ENCODE results near the gene TAF11L3.
"Not testable (repeated sequence)": the region's sequence is repeated elsewhere in the genome, so short reads cannot be mapped to it uniquely, and the experiment has no call there.

TAF11L3 gene

DNA sequence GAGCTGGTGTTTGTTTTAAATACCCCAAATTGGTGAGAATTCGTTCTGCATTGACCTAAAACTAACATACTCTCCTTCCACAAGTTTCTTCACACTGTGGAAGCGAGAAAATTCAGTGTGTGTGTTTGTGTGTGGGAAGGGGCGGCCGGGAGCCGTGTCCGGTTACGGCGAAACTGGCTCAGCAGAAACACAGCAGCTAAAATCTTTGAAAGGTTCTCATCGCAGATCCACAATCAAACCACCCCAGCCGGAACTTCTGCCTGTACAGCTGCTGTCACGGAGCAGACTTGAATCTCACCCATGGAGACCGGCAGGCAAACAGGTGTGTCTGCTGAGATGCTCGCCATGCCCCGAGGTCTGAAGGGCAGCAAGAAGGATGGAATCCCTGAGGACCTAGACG is at the start of gene TAF11L3:
Gene TAF11L3 (plus strand): TSS at position 301 of the 400 bp plus-strand sequence.
- not testable (repeated sequence) for H3K36me3 ChIP-seq (ENCODE audit: insufficient read depth, low read depth, low read length); H3K9ac ChIP-seq (ENCODE audit: low read depth, low read length); H3K27me3 ChIP-seq (ENCODE audit: insufficient read depth, low read length); H3K4me3 ChIP-seq (ENCODE audit: low read length); H3K27ac ChIP-seq (ENCODE audit: low read length); H3K9me3 ChIP-seq (ENCODE audit: insufficient read depth, low read depth, low read length); H3K4me1 ChIP-seq (ENCODE audit: insufficient read depth, low read length)

DNA sequence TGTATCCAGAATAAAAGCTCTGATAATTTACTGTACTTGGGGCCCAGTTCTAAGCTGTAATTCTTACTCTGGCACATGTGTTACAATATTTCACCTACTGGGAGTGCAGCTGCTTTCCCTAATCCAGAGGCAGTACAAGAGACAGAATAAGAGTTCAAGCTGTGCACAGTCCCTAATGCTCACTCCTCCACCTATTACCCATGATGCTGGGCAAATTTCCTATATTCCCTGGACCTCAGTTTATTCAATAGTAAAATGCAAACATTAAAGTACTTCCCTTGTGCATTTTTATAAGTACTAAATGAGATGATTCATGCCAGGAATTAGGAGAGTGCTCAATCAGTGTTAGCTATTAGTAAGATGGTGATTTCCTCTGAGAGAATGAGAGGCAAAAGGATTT is 48.1 kb upstream of the TAF11L3 start:
- H3K9ac ChIP-seq (ENCODE audit: low read depth, low read length), result no peak overlapping the region

DNA sequence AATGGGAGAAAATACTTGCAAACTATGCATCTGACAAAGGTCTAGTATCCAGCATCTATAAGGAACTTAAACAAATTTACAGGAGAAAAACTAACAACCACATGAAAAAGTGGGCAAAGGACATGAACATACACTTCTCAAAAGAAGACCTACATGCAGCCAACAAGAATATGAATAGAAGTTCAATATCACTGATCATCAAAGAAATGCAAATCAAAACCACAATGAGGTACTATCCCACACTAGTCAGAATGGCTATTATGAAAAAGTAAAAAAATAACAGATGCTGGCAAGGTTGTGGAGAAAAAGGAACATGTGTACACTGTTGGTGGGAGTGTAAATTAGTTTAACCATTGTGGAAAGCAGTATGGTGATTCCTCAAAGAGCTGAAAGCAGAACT is 43.1 kb upstream of the TAF11L3 start:
- not testable (repeated sequence) for H3K9ac ChIP-seq (ENCODE audit: low read depth, low read length); H3K4me1 ChIP-seq (ENCODE audit: insufficient read depth, low read length); H3K27ac ChIP-seq (ENCODE audit: low read length); H3K4me3 ChIP-seq (ENCODE audit: low read length); H3K9me3 ChIP-seq (ENCODE audit: insufficient read depth, low read depth, low read length); H3K27me3 ChIP-seq (ENCODE audit: insufficient read depth, low read length); H3K36me3 ChIP-seq (ENCODE audit: insufficient read depth, low read depth, low read length)

More for the DNA sequence above, 48.1 kb upstream of the TAF11L3 start:
- H3K36me3 ChIP-seq (ENCODE audit: insufficient read depth, low read depth, low read length), result no peaks in the 10 kb centered on the region
- no peak overlapping the region for H3K4me3 ChIP-seq (ENCODE audit: low read length)
- H3K9me3 ChIP-seq (ENCODE audit: insufficient read depth, low read depth, low read length), result no peaks in the 10 kb centered on the region
- H3K27me3 ChIP-seq (ENCODE audit: insufficient read depth, low read length), result no peaks in the 10 kb centered on the region
- no peak overlapping the region for H3K27ac ChIP-seq (ENCODE audit: low read length)
- no peaks in the 10 kb centered on the region for H3K4me1 ChIP-seq (ENCODE audit: insufficient read depth, low read length)

DNA sequence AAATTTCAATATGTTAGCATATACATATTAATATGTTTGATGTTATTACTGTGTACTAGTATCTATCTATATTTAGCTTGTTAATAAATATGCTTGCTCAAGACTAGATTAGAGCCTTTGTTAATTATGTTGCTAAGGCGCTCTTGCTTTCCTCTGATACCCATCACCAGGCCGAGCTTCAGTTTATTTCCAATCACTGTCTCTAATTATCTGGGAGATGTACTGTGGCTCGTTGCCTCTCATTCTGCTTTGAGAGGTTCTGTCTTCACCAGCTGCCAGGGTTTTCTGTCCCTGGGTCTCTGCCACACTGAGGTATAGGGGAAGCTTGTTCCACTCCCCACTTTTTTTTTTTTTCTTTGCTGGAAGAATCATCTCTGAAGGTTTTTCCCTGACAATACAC is 41.1 kb upstream of the TAF11L3 start:
- Histone ChIP-seq H3K9me3 (ENCODE audit: insufficient read depth, low read depth, low read length) (no peaks in the 10 kb centered on the region), H3K36me3 (ENCODE audit: insufficient read depth, low read depth, low read length) (no peaks in the 10 kb centered on the region), H3K27ac (ENCODE audit: low read length) (no peak overlapping the region), H3K4me1 (ENCODE audit: insufficient read depth, low read length) (no peaks in the 10 kb centered on the region), H3K27me3 (ENCODE audit: insufficient read depth, low read length) (no peaks in the 10 kb centered on the region), H3K4me3 (ENCODE audit: low read length) (no peak overlapping the region), H3K9ac (ENCODE audit: low read depth, low read length) (no peak overlapping the region)

DNA sequence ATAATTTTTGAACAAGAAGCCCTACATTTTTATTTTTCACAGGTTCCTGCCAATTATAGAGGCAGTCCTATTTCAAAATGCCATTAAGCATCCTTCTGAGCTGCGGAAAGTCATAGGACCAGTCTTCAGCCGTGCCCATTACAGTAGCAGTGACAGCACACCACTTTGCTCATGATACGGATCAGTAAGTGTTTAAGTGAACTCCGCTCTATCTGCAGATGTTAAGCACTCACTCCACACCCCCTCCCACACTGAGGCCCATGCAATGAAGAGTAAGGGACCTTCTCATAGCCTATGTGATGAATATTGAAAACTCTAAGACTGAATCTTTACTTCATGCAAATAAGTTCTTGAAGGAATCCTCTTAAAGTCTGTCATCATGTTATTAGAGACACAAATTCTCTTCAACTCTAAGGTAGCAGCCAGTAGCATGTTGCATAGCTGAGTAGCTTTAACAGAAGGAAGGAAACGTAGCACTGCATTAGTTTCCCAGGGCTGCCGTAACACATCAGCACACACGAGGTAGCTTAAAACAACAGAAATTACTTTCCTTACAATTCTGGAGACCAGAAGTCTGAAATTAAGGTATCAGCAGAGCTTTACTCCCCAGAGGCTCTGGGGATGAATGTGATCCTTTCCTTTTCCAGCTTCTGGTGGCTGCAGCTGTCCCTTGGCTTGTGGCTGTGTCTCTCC is 40.4 kb upstream of the TAF11L3 start:
- no peak overlapping the region for H3K27ac ChIP-seq (ENCODE audit: low read length)
- H3K9ac ChIP-seq (ENCODE audit: low read depth, low read length), result no peak overlapping the region
- H3K4me1 ChIP-seq (ENCODE audit: insufficient read depth, low read length), result no peaks in the 10 kb centered on the region
- no peaks in the 10 kb centered on the region for H3K27me3 ChIP-seq (ENCODE audit: insufficient read depth, low read length)
- H3K36me3 ChIP-seq (ENCODE audit: insufficient read depth, low read depth, low read length), result no peaks in the 10 kb centered on the region
- H3K4me3 ChIP-seq (ENCODE audit: low read length), result no peak overlapping the region
- no peaks in the 10 kb centered on the region for H3K9me3 ChIP-seq (ENCODE audit: insufficient read depth, low read depth, low read length)

DNA sequence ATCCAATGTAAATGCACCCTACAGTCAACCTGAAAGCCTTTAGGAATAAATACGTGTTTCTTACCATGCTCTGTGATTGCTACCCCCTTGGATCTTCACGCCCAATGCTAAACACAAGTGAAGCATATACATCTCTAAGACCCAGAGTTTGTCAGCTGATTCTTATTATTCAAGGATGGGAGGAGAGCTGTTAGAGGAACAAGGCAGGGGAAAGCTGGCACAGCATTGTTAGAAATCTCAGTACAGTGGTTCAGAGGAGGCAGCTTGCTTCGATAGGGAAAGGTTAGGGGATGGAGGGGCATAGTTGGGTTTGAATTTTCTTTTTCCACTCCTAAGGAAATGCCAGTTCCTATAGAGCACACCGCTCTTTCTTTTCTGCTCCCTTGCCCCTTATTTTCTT is 36.8 kb upstream of the TAF11L3 start:
- no peaks in the 10 kb centered on the region for H3K9me3 ChIP-seq (ENCODE audit: insufficient read depth, low read depth, low read length)
- no peak overlapping the region for H3K27ac ChIP-seq (ENCODE audit: low read length)
- H3K27me3 ChIP-seq (ENCODE audit: insufficient read depth, low read length), result no peaks in the 10 kb centered on the region
- no peaks in the 10 kb centered on the region for H3K36me3 ChIP-seq (ENCODE audit: insufficient read depth, low read depth, low read length)
- no peak overlapping the region for H3K4me3 ChIP-seq (ENCODE audit: low read length)
- H3K4me1 ChIP-seq (ENCODE audit: insufficient read depth, low read length), result no peaks in the 10 kb centered on the region
- H3K9ac ChIP-seq (ENCODE audit: low read depth, low read length), result no peak overlapping the region

DNA sequence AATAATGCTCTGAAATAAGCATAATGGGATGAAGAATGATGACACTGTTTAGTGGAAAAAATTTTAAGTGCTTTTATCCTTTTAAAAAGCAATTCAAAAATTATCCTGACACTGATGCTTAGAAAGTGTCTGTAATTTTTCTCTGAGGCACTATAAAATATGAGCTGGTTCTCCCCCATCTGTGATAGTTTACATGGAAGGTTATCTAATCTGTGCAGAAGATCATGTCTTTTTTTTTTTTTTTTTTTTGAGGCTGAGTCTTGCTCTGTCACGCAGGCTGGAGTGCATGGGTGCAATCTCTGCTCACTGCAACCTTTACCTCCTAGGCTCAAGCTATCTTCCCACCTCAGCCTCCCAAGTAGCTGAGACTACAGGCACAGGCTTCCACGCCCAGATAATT is 35.4 kb upstream of the TAF11L3 start:
- Histone ChIP-seq H3K9me3 (ENCODE audit: insufficient read depth, low read depth, low read length) (no peaks in the 10 kb centered on the region), H3K4me3 (ENCODE audit: low read length) (no peak overlapping the region), H3K36me3 (ENCODE audit: insufficient read depth, low read depth, low read length) (no peaks in the 10 kb centered on the region), H3K27ac (ENCODE audit: low read length) (no peak overlapping the region), H3K4me1 (ENCODE audit: insufficient read depth, low read length) (no peaks in the 10 kb centered on the region), H3K27me3 (ENCODE audit: insufficient read depth, low read length) (no peaks in the 10 kb centered on the region), H3K9ac (ENCODE audit: low read depth, low read length) (no peak overlapping the region)

DNA sequence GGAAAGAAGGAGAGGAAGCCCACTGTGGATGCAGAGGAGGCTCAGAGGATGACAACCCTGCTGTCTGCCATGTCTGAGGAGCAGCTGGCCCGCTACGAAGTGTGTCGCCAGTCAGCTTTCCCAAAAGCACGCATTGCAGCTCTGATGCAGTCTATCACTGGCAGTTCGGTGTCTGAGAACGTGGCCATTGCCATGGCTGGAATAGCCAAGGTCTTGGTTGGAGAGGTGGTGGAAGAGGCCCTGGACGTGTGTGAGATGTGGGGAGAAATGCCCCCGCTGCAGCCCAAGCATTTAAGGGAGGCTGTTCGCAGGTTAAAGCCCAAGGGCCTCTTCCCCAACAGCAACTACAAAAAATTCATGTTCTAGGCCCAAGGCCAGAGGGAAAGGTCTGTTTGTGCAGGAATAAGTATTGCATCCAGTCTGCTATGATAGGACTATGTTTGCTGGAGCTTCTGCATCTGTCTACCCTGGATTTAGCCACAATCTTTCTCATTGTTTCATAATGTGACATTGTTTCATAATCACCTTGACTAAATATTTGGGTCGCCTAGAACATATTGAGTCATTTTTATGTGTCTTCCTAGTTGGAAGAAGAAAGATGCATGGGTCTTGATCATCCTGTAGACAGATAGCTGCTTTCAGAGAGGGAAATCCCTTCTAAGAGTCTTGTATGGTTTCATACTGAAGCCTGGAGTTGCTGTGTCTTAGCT is 31.5 kb upstream of the TAF11L3 start:
- not testable (repeated sequence) for H3K27ac ChIP-seq (ENCODE audit: low read length); H3K27me3 ChIP-seq (ENCODE audit: insufficient read depth, low read length); H3K9ac ChIP-seq (ENCODE audit: low read depth, low read length); H3K36me3 ChIP-seq (ENCODE audit: insufficient read depth, low read depth, low read length); H3K9me3 ChIP-seq (ENCODE audit: insufficient read depth, low read depth, low read length); H3K4me3 ChIP-seq (ENCODE audit: low read length); H3K4me1 ChIP-seq (ENCODE audit: insufficient read depth, low read length)

DNA sequence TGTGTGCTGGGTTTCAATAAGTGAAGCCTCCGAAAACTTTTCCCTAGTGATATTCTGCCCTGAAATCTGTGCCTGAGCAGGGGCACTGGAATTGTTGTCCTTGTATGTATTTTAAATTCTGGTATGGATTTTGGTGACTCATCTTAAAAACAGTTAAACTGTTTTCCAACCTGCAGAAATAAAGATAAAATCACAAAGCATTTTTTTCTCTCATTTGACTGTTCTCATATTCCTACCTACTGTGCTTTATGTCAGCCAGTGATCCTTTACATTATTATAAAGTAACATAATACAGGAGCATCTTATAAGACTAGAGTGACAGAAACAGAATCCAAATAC is 31.0 kb upstream of the TAF11L3 start:
- Histone ChIP-seq H3K9ac (ENCODE audit: low read depth, low read length) (no peak overlapping the region), H3K27me3 (ENCODE audit: insufficient read depth, low read length) (no peaks in the 10 kb centered on the region), H3K27ac (ENCODE audit: low read length) (no peak overlapping the region), H3K36me3 (ENCODE audit: insufficient read depth, low read depth, low read length) (no peaks in the 10 kb centered on the region), H3K4me1 (ENCODE audit: insufficient read depth, low read length) (no peaks in the 10 kb centered on the region), H3K9me3 (ENCODE audit: insufficient read depth, low read depth, low read length) (no peaks in the 10 kb centered on the region), H3K4me3 (ENCODE audit: low read length) (no peak overlapping the region)

DNA sequence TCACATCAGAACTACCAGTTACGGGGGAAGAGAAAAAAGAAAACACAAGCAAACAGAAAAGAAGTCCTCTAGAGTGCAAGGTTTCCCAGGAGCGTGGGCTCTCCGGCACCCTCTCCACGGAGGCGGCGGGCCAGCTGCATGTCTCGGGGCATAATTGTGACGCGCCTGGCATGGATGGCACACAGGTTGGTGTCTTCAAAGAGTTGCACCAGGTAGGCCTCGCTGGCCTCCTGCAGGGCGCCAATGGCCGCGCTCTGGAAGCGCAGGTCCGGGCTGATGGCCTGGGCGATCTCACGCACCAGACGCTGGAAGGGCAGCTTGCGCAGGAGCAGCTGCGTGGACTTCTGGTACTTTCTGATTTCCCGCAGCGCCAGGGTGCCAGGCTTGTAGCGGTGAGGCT is 26.9 kb upstream of the TAF11L3 start:
- not testable (repeated sequence) for H3K9me3 ChIP-seq (ENCODE audit: insufficient read depth, low read depth, low read length); H3K4me1 ChIP-seq (ENCODE audit: insufficient read depth, low read length); H3K9ac ChIP-seq (ENCODE audit: low read depth, low read length); H3K36me3 ChIP-seq (ENCODE audit: insufficient read depth, low read depth, low read length); H3K27ac ChIP-seq (ENCODE audit: low read length); H3K4me3 ChIP-seq (ENCODE audit: low read length); H3K27me3 ChIP-seq (ENCODE audit: insufficient read depth, low read length)

DNA sequence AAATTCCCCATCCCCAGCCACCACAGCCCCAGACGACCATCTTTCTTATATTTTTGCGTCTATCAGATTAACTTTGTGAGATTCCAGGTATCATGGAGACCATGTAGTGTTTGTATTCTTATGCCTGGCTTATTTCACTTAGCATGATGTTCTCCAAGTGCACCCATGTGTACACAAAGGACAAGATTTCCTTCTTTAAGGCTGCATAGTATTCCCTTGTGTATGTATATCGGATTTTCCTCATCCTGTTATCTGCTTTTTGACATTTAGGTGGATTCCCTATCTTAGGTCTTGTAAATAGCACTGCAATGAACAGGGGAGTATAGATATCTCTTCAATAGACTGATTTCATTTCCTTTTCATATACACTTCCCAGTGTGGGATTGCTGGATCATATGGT is 25.4 kb upstream of the TAF11L3 start:
- Histone ChIP-seq H3K4me1 (ENCODE audit: insufficient read depth, low read length) (no peaks in the 10 kb centered on the region), H3K27ac (ENCODE audit: low read length) (no peak overlapping the region), H3K4me3 (ENCODE audit: low read length) (no peak overlapping the region), H3K9ac (ENCODE audit: low read depth, low read length) (no peak overlapping the region), H3K27me3 (ENCODE audit: insufficient read depth, low read length) (no peaks in the 10 kb centered on the region), H3K36me3 (ENCODE audit: insufficient read depth, low read depth, low read length) (no peaks in the 10 kb centered on the region), H3K9me3 (ENCODE audit: insufficient read depth, low read depth, low read length) (no peaks in the 10 kb centered on the region)

DNA sequence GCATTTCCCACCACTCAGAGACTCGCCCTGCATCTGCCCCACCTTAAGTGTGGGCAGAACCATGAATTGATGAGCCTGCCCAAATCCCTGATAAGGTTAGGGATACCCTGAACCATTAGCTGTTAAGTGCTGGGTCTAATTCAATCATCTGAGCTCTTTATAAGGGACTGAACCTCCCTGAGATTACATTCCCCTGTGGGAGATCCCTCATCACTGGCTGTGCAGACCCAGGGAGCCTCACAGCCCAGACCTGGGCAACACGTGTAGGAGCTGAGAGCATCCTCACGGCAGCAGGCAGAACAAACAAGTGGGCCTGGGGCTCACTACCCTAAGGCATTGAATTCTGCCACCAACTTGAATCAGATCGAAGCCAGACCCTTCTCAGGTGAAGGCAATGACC is 20.7 kb upstream of the TAF11L3 start:
- Histone ChIP-seq H3K4me1 (ENCODE audit: insufficient read depth, low read length) (no peaks in the 10 kb centered on the region), H3K4me3 (ENCODE audit: low read length) (no peak overlapping the region), H3K27me3 (ENCODE audit: insufficient read depth, low read length) (no peaks in the 10 kb centered on the region), H3K36me3 (ENCODE audit: insufficient read depth, low read depth, low read length) (no peaks in the 10 kb centered on the region), H3K27ac (ENCODE audit: low read length) (no peak overlapping the region), H3K9ac (ENCODE audit: low read depth, low read length) (no peak overlapping the region), H3K9me3 (ENCODE audit: insufficient read depth, low read depth, low read length) (no peaks in the 10 kb centered on the region)
